Measurements from ENCODE around the gene AZU1. TPM values are rescaled to one million over a fixed set of nuclear protein-coding genes. Genes with fewer than 3 reads are reported as not detected.
"Not testable (repeated sequence)": the region's sequence is repeated elsewhere in the genome, so short reads cannot be mapped to it uniquely, and the experiment has no call there.

The AZU1 gene
- total and polyA plus RNA-seq, 2 of the 8 experiments (the other 6 are each of a cell fraction or from before 2014, with no cell fraction given): 0.80 to 1.3 TPM

DNA sequence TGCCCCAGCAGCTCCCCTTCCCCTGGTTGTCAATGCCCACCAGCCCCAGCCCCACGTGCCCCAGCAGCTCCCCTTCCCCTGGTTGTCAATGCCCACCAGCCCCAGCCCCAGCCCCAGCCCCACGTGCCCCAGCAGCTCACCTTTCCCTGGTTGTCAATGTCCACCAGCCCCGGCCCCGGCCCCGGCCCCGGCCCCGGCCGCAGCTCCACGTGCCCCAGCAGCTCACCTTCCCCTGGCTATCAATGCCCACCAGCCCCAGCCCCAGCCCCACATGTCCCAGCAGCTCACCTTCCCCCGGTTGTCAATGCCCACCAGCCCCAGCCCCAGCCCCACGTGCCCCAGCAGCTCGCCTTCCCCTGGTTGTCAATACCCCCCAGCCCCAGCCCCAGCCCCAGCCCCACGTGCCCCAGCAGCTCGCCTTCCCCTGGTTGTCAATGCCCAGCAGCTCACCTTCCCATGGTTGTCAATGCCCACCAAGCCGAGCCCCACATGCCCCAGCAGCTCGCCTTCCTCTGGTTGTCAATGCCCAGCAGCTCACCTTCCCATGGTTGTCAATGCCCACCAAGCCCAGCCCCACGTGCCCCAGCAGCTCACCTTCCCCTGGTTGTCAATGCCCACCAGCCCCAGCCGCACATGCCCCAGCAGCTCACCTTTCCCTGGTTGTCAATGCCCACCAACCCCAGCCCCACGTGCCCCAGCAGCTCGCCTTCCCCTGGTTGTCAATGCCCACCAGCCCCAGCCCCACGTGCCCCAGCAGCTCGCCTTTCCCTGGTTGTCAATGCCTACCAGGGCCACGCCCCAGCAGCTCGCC is 51.3 kb downstream of the AZU1 start:
- not testable (repeated sequence) for H3K23ac ChIP-seq (ENCODE audit: insufficient read length); H2BK15ac ChIP-seq (ENCODE audit: low read length); H3K4me1 ChIP-seq (replicated peaks in 1 of 4; ENCODE audit: control insufficient read depth in 3 of 4, insufficient read depth in 4 of 4, low read length in 3 of 4); H2BK120ac ChIP-seq (replicated peaks; ENCODE audit: low read depth, low read length); FAIRE-seq; H3K56ac ChIP-seq (replicated peaks; ENCODE audit: insufficient read length, low read depth, low read length); H4K91ac ChIP-seq (replicated peaks; ENCODE audit: insufficient read length, low read length); H2BK12ac ChIP-seq (ENCODE audit: low read depth, low read length); H3K4me2 ChIP-seq (ENCODE audit: insufficient read depth in 1 of 2, low read depth in 2 of 2, low read length in 2 of 2); H2AK5ac ChIP-seq (ENCODE audit: low read depth, low read length); H3K79me1 ChIP-seq (ENCODE audit: low read depth, low read length); H3K27ac ChIP-seq (ENCODE audit: low read depth, low read length); H3K14ac ChIP-seq (ENCODE audit: insufficient read length); H2AFZ ChIP-seq (ENCODE audit: low read length); H3K27me3 ChIP-seq (replicated peaks in 1 of 4; ENCODE audit: control insufficient read depth in 3 of 4, extremely low read depth in 1 of 4, insufficient read depth in 3 of 4, low read length in 3 of 4); H4K20me1 ChIP-seq (replicated peaks in 1 of 2; ENCODE audit: control insufficient read depth in 1 of 2, insufficient read depth in 2 of 2, low read length in 2 of 2); H3K9me3 ChIP-seq (ENCODE audit: insufficient read depth in 2 of 2, low read depth in 1 of 2, low read length in 1 of 2); H2BK20ac ChIP-seq (ENCODE audit: low read length); H2BK5ac ChIP-seq (ENCODE audit: low read depth, low read length); H3K9ac ChIP-seq (replicated peaks in 1 of 4; ENCODE audit: extremely low read depth in 1 of 4, low read depth in 3 of 4, low read length in 3 of 4); H3K18ac ChIP-seq (ENCODE audit: extremely low read depth, low read length); DNase-seq (ENCODE audit: low read depth in 1 of 2, low spot score in 2 of 2); H3K79me2 ChIP-seq (ENCODE audit: control insufficient read depth in 1 of 2, insufficient read depth in 2 of 2, low read length in 2 of 2); H3K4me3 ChIP-seq (ENCODE audit: extremely low read depth in 1 of 4, insufficient read depth in 2 of 4, low read depth in 3 of 4, low read length in 4 of 4); H4K5ac ChIP-seq (ENCODE audit: insufficient read length, low read depth, low read length); H3K4ac ChIP-seq (replicated peaks; ENCODE audit: insufficient read length, low read depth, low read length); H4K8ac ChIP-seq (ENCODE audit: extremely low read depth, insufficient read depth, low read length); H3K23me2 ChIP-seq (ENCODE audit: low read depth, low read length)
- peaks cover 0 to 14% (median 4%) of the 10 kb centered on the region in 4 experiments; a peak in 5 of 8 replicates for H3K36me3 ChIP-seq (ENCODE audit: control insufficient read depth in 2 of 4, insufficient read depth in 4 of 4, low read length in 3 of 4)
- POLR2A ChIA-PET (ENCODE audit: partially characterized antibody): interaction anchor here (0.6 to 11.5 kb wide), 6 partner anchors 11 to 184 kb away, joined by 3 to 82 read pairs (median 3); partner anchors contain the start of genes MED16, RNU6-9 and WDR18
- 73% methylated on average over 10 of the region's 24 CpGs; no CpG with 5 or more reads in 1 of the 2 experiments for WGBS, 2 experiments (ENCODE audit: extremely low coverage in 1 of 2, insufficient coverage in 1 of 2, insufficient read length in 1 of 2, insufficient replicate concordance in 2 of 2, low coverage in 1 of 2, low lambda C conversion rate in 2 of 2, missing lambda C conversion rate in 1 of 2)
- CTCF ChIA-PET (ENCODE audit: partially characterized antibody): interaction anchor here (0.7 to 3.2 kb wide), 7 partner anchors 9 to 273 kb away, joined by 3 to 12 read pairs (median 3); no protein-coding TSS in a partner anchor
